GM19240 (cell line): ENCODE measurements around the gene RAB14.
"Not testable (repeated sequence)": the region's sequence is repeated elsewhere in the genome, so short reads cannot be mapped to it uniquely, and the experiment has no call there.

Experiments used
- DNase-seq: peaks from one replicate; pipeline ENCODE4 v3.0.0; 2011; ENCODE audit warnings: low spot score; ENCODE audit not compliant: insufficient read length

Gene RAB14

GRCh38 chr9:121192959-121193640 lies 8.6 kb downstream of the RAB14 start:
- no peak for DNase-seq

- DNase-seq, result no peak
Observed at GRCh38 chr9:121192518-121192917, 9.2 kb downstream of the RAB14 start.

GRCh38 chr9:121191235-121191634 lies 10.4 kb downstream of the RAB14 start:
- DNase-seq, result no peak

GRCh38 chr9:121189660-121190059 lies 12.0 kb downstream of the RAB14 start:
- no peak for DNase-seq

GRCh38 chr9:121189006-121189405 lies 12.7 kb downstream of the RAB14 start:
- no peak for DNase-seq

GRCh38 chr9:121187636-121188305 lies 13.9 kb downstream of the RAB14 start:
- no peak for DNase-seq

GRCh38 chr9:121185774-121186403 lies 15.8 kb downstream of the RAB14 start:
- no peak for DNase-seq

- no peak for DNase-seq
Observed at GRCh38 chr9:121185178-121185745, 16.4 kb downstream of the RAB14 start.

GRCh38 chr9:121184463-121184862 lies 17.2 kb downstream of the RAB14 start:
- DNase-seq, result no peak

GRCh38 chr9:121183666-121184423 lies 17.8 kb downstream of the RAB14 start:
- no peak for DNase-seq

- no peak for DNase-seq
Observed at GRCh38 chr9:121182989-121183388, 18.7 kb downstream of the RAB14 start.

- DNase-seq, result no peak
Observed at GRCh38 chr9:121182101-121182836, 19.4 kb downstream of the RAB14 start.

- DNase-seq, result no peak
Observed at GRCh38 chr9:121179930-121180681, 21.6 kb downstream of the RAB14 start.

- DNase-seq, result not testable (repeated sequence)
Observed at GRCh38 chr9:121179373-121179721, 22.3 kb downstream of the RAB14 start.

GRCh38 chr9:121178676-121179372 lies 22.8 kb downstream of the RAB14 start:
- DNase-seq, result no peak

GRCh38 chr9:121173501-121173900 lies 28.2 kb downstream of the RAB14 start:
- no peak for DNase-seq

- no peak for DNase-seq
Observed at GRCh38 chr9:121172726-121173487, 28.8 kb downstream of the RAB14 start.

- no peak for DNase-seq
Observed at GRCh38 chr9:121171236-121171635, 30.4 kb downstream of the RAB14 start.

- no peak for DNase-seq
Observed at GRCh38 chr9:121169094-121169601, 32.5 kb downstream of the RAB14 start.
